Osteocyte (in vitro differentiated cells): ENCODE results near the gene TAMALIN. TPM values are rescaled to one million over a fixed set of nuclear protein-coding genes. Genes with fewer than 3 reads are reported as not detected.

Experiments
- DNase-seq: peaks from one replicate; pipeline ENCODE4 v3.0.0; 2021; ENCODE audit warnings: mixed read lengths; ENCODE audit not compliant: unreplicated experiment; ENCODE audit errors: extremely low spot score
- H3K27ac Mint-ChIP-seq: one replicate; pipeline ENCODE4 v1.8.0; 2021; ENCODE audit warnings: mild to moderate bottlenecking, mixed read lengths; ENCODE audit not compliant: unreplicated experiment
- H3K27me3 Mint-ChIP-seq: one replicate; pipeline ENCODE4 v1.8.0; 2021; ENCODE audit warnings: mixed read lengths; ENCODE audit not compliant: unreplicated experiment
- H3K36me3 Mint-ChIP-seq: one replicate; pipeline ENCODE4 v1.8.0; 2021; ENCODE audit warnings: mixed read lengths; ENCODE audit not compliant: unreplicated experiment
- H3K4me1 Mint-ChIP-seq: one replicate; pipeline ENCODE4 v1.8.0; 2021; ENCODE audit warnings: mixed read lengths; ENCODE audit not compliant: unreplicated experiment
- H3K4me3 Mint-ChIP-seq: one replicate; pipeline ENCODE4 v1.8.0; 2021; ENCODE audit warnings: mild to moderate bottlenecking, moderate library complexity, mixed read lengths; ENCODE audit not compliant: unreplicated experiment
- H3K9me3 Mint-ChIP-seq: one replicate; pipeline ENCODE4 v1.8.0; 2021; ENCODE audit warnings: mixed read lengths; ENCODE audit not compliant: unreplicated experiment
- CTCF ChIP-seq: fragments of 200-600 bp; sonication (generic); IDR thresholded peaks from 2 replicates; pipeline ENCODE4 v1.5.0; 2021; ENCODE audit warnings: antibody characterized with exemption, mild to moderate bottlenecking, moderate library complexity
- total RNA-seq: library from RNA; stranded (reverse); gene quantifications from 2 replicates; pipeline ENCODE4 v1.2.1, GENCODE V29; 2021

The TAMALIN gene
- total RNA-seq, 1 donor from 2014 or later = 25.5 TPM

DNA sequence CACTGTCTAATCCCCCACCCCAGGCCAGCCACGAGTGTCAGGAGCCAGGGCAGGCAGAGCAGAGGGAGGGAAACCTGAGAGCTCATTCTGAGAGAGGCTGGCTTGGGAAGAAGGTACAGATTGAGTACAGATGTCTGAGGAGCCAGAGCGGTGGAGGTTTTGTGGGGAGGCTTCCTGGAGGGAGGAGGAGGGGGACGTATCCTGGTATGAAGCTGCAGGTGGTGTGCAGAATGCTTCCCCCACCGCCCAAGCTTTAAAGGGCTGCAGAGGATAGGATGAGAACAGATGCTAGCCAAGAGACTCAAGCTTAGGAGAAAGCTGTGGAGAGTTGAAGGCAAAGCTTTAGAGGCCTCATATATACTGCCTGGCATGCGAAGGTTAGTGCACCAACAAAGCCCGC lies 3.2 kb upstream of the TAMALIN start:
- TF ChIP-seq CTCF = no peak
- no peaks in the 10 kb centered on the region for H3K27me3 Mint-ChIP-seq
- H3K4me3 Mint-ChIP-seq = no peak overlapping the region
- H3K4me1 Mint-ChIP-seq = peaks cover 22% of the 10 kb centered on the region
- no peak overlapping the region for H3K27ac Mint-ChIP-seq
- H3K9me3 Mint-ChIP-seq = no peaks in the 10 kb centered on the region
- DNase-seq = no peak
- H3K36me3 Mint-ChIP-seq = no peaks in the 10 kb centered on the region

GRCh38 chr12:52004042-52004648 lies 2.6 kb upstream of the TAMALIN start:
- no peak overlapping the region for H3K27ac Mint-ChIP-seq

DNA sequence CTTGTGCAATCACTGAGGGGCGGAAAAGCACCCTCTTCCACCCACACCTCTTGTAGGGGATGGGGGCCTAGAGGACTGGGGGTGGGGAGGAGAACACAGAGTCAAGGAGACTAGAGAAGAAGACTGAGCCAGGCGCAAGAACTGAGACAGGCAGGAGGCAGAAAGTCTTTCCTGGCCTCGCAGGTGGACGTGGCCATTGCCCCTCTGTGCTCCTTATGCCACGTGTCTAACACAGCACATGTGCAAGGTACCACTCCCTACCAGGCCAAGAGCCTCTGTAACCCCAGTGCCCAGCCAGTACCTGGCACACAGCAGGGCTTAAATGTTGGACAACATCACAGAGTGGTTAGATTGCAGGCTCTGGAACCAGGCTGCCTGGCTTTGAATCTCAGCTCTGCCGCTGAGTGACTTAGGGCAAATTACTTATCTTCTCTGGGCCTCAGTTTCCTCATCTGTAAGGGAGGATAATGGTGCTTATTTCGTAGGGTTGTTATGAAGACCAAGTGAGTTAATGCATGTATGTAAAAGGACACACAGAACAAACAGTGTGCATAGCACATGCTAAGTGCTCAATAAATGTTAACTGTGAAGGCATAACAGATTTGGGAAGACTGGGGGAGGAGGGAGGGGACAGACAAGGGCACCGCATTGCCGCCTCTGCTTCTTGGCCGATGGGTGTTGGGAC lies 1.4 kb upstream of the TAMALIN start:
- no peak for DNase-seq
- Mint-ChIP-seq H3K4me3 (no peak overlapping the region), H3K36me3 (no peaks in the 10 kb centered on the region), H3K4me1 (peaks cover 36% of the 10 kb centered on the region), H3K27me3 (no peaks in the 10 kb centered on the region), H3K27ac (no peak overlapping the region), H3K9me3 (no peaks in the 10 kb centered on the region)
- no peak for TF ChIP-seq CTCF

More at GRCh38 chr12:52004042-52004648, 2.6 kb upstream of the TAMALIN start:
- no peak for DNase-seq
- Mint-ChIP-seq H3K4me1 (peaks cover 25% of the 10 kb centered on the region), H3K27me3 (no peaks in the 10 kb centered on the region), H3K9me3 (no peaks in the 10 kb centered on the region), H3K4me3 (no peak overlapping the region), H3K36me3 (no peaks in the 10 kb centered on the region)
- TF ChIP-seq CTCF = peak; percentile 77

- Mint-ChIP-seq H3K36me3 (no peaks in the 10 kb centered on the region), H3K4me1 (peaks cover 43% of the 10 kb centered on the region), H3K4me3 (peak overlapping the region; percentile 79), H3K9me3 (no peaks in the 10 kb centered on the region), H3K27ac (no peak overlapping the region), H3K27me3 (no peaks in the 10 kb centered on the region)
- TF ChIP-seq CTCF = no peak
- no peak for DNase-seq
These were observed 643 bp upstream of the TAMALIN start for GRCh38 chr12:52005903-52006703.
